Measurements from ENCODE around the gene AGFG1. TPM values are rescaled to one million over a fixed set of nuclear protein-coding genes. Genes with fewer than 3 reads are reported as not detected.

Gene AGFG1
- total RNA-seq: 10 to 100 TPM; 82.8 to 85.5 TPM
- long read RNA-seq, donor 1, full-length matches to known transcripts: 14 of 31 reads
- long read RNA-seq, donor 1, partial matches to known transcripts: 8 of 31 reads
- long read RNA-seq, donor 1, other reads (novel, unspliced or antisense): 9 of 31 reads
- long read RNA-seq, donor 2, partial matches to known transcripts: 1 of 4 reads
- long read RNA-seq, donor 2, other reads (novel, unspliced or antisense): 3 of 4 reads

- intact Hi-C loops (cut with DNase I): loop anchor here in 1 of 2 donors (10.0 kb wide), 1 partner anchor 67 kb away; no protein-coding TSS in a partner anchor
Measured at GRCh38 chr2:227471924-227472264, at the start of gene AGFG1. Gene AGFG1, plus strand, starts transcription at chr2:227472156. Its CDS starts 266 bp downstream, at chr2:227472422.

GRCh38 chr2:227423656-227424499 is 48.1 kb upstream of the AGFG1 start:
- no peak for DNase-seq (ENCODE audit: low spot score)
- intact Hi-C loops (cut with DNase I): no loop called here

More at GRCh38 chr2:227471924-227472264, at the start of gene AGFG1:
- DNase-seq (ENCODE audit: low spot score): peak; percentile 96

GRCh38 chr2:227428731-227429285 is 43.1 kb upstream of the AGFG1 start:
- no peak for DNase-seq (ENCODE audit: low spot score)
- intact Hi-C loops (cut with DNase I): no loop called here

GRCh38 chr2:227430639-227431038 is 41.3 kb upstream of the AGFG1 start:
- no peak for DNase-seq (ENCODE audit: low spot score)
- intact Hi-C loops (cut with DNase I): no loop called here

GRCh38 chr2:227433171-227433570 is 38.8 kb upstream of the AGFG1 start:
- intact Hi-C loops (cut with DNase I): no loop called here

GRCh38 chr2:227436436-227437174 is 35.4 kb upstream of the AGFG1 start:
- intact Hi-C loops (cut with DNase I): no loop called here
- no peak for DNase-seq (ENCODE audit: low spot score)

More at GRCh38 chr2:227433171-227433570, 38.8 kb upstream of the AGFG1 start:
- DNase-seq (ENCODE audit: low spot score): no peak

GRCh38 chr2:227439214-227439613 is 32.7 kb upstream of the AGFG1 start:
- DNase-seq (ENCODE audit: low spot score): no peak

GRCh38 chr2:227442639-227443038 is 29.3 kb upstream of the AGFG1 start:
- DNase-seq (ENCODE audit: low spot score): no peak
- intact Hi-C loops (cut with DNase I): no loop called here

More at GRCh38 chr2:227439214-227439613, 32.7 kb upstream of the AGFG1 start:
- intact Hi-C loops (cut with DNase I): no loop called here

GRCh38 chr2:227443889-227444568 is 27.9 kb upstream of the AGFG1 start:
- no peak for DNase-seq (ENCODE audit: low spot score)
- intact Hi-C loops (cut with DNase I): no loop called here

- DNase-seq (ENCODE audit: low spot score): no peak
- intact Hi-C loops (cut with DNase I): no loop called here
Measured at GRCh38 chr2:227447606-227448005, 24.4 kb upstream of the AGFG1 start.

- DNase-seq (ENCODE audit: low spot score): no peak
- intact Hi-C loops (cut with DNase I): no loop called here
Measured at GRCh38 chr2:227450311-227450841, 21.6 kb upstream of the AGFG1 start.

GRCh38 chr2:227450926-227451654 is 20.9 kb upstream of the AGFG1 start:
- intact Hi-C loops (cut with DNase I): no loop called here
- DNase-seq (ENCODE audit: low spot score): no peak

GRCh38 chr2:227451655-227451992 is 20.3 kb upstream of the AGFG1 start:
- no peak for DNase-seq (ENCODE audit: low spot score)
- intact Hi-C loops (cut with DNase I): no loop called here

- intact Hi-C loops (cut with DNase I): no loop called here
- DNase-seq (ENCODE audit: low spot score): no peak
Measured at GRCh38 chr2:227453810-227454209, 18.1 kb upstream of the AGFG1 start.

- no peak for DNase-seq (ENCODE audit: low spot score)
- intact Hi-C loops (cut with DNase I): no loop called here
Measured at GRCh38 chr2:227454323-227454860, 17.6 kb upstream of the AGFG1 start.

GRCh38 chr2:227455200-227455599 is 16.8 kb upstream of the AGFG1 start:
- DNase-seq (ENCODE audit: low spot score): no peak
- intact Hi-C loops (cut with DNase I): no loop called here

GRCh38 chr2:227456102-227456501 is 15.9 kb upstream of the AGFG1 start:
- intact Hi-C loops (cut with DNase I): no loop called here
- DNase-seq (ENCODE audit: low spot score): no peak

- intact Hi-C loops (cut with DNase I): no loop called here
- DNase-seq (ENCODE audit: low spot score): no peak
Measured at GRCh38 chr2:227456772-227457171, 15.2 kb upstream of the AGFG1 start.

Data from posterior vena cava (tissue), 2 donors.